GM18507 (cell line): ENCODE data around the gene LRBA.
"Not testable (repeated sequence)": the region's sequence is repeated elsewhere in the genome, so short reads cannot be mapped to it uniquely, and the experiment has no call there.

Experiments
- DNase-seq: peaks from one replicate; pipeline ENCODE4 v3.0.0; 2011; ENCODE audit warnings: low read depth; ENCODE audit not compliant: insufficient read length; ENCODE audit errors: extremely low spot score
- FAIRE-seq: peaks from 2 replicates; lab custom pipeline; 2011; peaks lifted over from hg19 to GRCh38; lab: Jason Lieb, UNC

The LRBA gene

GRCh38 chr4:150507656-150508055, 507.4 kb downstream of the LRBA start:
- FAIRE-seq, DNase-seq: not testable (repeated sequence)

GRCh38 chr4:150501983-150502382, 513.1 kb downstream of the LRBA start:
- no peak for DNase-seq
- FAIRE-seq = no peak

- no peak for DNase-seq
- FAIRE-seq = no peak
Measured at GRCh38 chr4:150501009-150501727, 513.9 kb downstream of the LRBA start.

GRCh38 chr4:150497612-150498011, 517.5 kb downstream of the LRBA start:
- FAIRE-seq = no peak
- no peak for DNase-seq

- no peak for FAIRE-seq
Measured at GRCh38 chr4:150495550-150495949, 519.5 kb downstream of the LRBA start.

GRCh38 chr4:150493851-150494250, 521.2 kb downstream of the LRBA start:
- DNase-seq = no peak
- no peak for FAIRE-seq

More at GRCh38 chr4:150495550-150495949, 519.5 kb downstream of the LRBA start:
- DNase-seq = no peak

GRCh38 chr4:150491132-150492049, 523.7 kb downstream of the LRBA start:
- FAIRE-seq = no peak
- DNase-seq = no peak

GRCh38 chr4:150482581-150482980, 532.5 kb downstream of the LRBA start:
- DNase-seq = no peak
- no peak for FAIRE-seq

GRCh38 chr4:150479657-150480056, 535.4 kb downstream of the LRBA start:
- FAIRE-seq (no peak), DNase-seq (no peak)

- FAIRE-seq = no peak
Measured at GRCh38 chr4:150477869-150478268, 537.2 kb downstream of the LRBA start.

GRCh38 chr4:150476776-150477175, 538.3 kb downstream of the LRBA start:
- FAIRE-seq (no peak), DNase-seq (no peak)

More at GRCh38 chr4:150477869-150478268, 537.2 kb downstream of the LRBA start:
- DNase-seq = no peak

GRCh38 chr4:150475763-150476162, 539.3 kb downstream of the LRBA start:
- DNase-seq = no peak
- peak; percentile 41 for FAIRE-seq

GRCh38 chr4:150464523-150464922, 550.6 kb downstream of the LRBA start:
- DNase-seq = no peak
- FAIRE-seq = no peak

- no peak for FAIRE-seq
- no peak for DNase-seq
Measured at GRCh38 chr4:150462743-150463142, 552.3 kb downstream of the LRBA start.

- DNase-seq (no peak), FAIRE-seq (no peak)
Measured at GRCh38 chr4:150461957-150462356, 553.1 kb downstream of the LRBA start.

- DNase-seq (no peak), FAIRE-seq (no peak)
Measured at GRCh38 chr4:150457802-150458201, 557.3 kb downstream of the LRBA start.

- DNase-seq = no peak
- FAIRE-seq = no peak
Measured at GRCh38 chr4:150451883-150452282, 563.2 kb downstream of the LRBA start.

GRCh38 chr4:150447356-150447755, 567.7 kb downstream of the LRBA start:
- FAIRE-seq = no peak

GRCh38 chr4:150439451-150439933, 575.6 kb downstream of the LRBA start:
- FAIRE-seq (peak; percentile 5), DNase-seq (no peak)

More at GRCh38 chr4:150447356-150447755, 567.7 kb downstream of the LRBA start:
- DNase-seq = no peak

GRCh38 chr4:150436598-150437370, 578.3 kb downstream of the LRBA start:
- no peak for FAIRE-seq

More at GRCh38 chr4:150436598-150437370, 578.3 kb downstream of the LRBA start:
- no peak for DNase-seq
